NCI-H2227 (cell line): ENCODE measurements around the gene TRMT1.
A peak's percentile ranks its signal among the peaks of the same experiment; 100 is the strongest.

Experiments used
- DNase-seq: peaks from one replicate; lab custom pipeline; 2025; ENCODE audit not compliant: unreplicated experiment; lab: John Stamatoyannopoulos, UW

TRMT1 gene

DNA sequence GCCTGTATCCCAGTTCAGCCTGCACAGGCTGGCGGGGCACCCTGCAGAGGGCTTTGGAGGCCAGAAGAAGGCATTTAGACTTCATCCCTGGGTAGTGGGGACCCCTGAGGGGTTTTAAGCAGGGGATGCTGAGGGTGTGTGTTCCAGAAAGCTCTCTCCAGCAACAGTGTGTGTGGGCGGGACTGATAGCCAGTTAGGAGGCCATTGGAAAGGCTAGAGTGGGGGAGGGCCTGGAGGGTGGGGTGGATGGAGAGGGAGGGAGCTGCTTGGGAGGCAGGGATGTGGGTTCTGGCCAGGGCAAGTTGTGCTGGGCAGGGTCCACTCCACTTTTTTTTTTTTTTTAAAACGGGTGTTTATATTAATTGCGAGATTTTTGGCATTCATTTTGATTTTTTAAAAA lies 42.2 kb downstream of the TRMT1 start:
- no peak for DNase-seq

DNA sequence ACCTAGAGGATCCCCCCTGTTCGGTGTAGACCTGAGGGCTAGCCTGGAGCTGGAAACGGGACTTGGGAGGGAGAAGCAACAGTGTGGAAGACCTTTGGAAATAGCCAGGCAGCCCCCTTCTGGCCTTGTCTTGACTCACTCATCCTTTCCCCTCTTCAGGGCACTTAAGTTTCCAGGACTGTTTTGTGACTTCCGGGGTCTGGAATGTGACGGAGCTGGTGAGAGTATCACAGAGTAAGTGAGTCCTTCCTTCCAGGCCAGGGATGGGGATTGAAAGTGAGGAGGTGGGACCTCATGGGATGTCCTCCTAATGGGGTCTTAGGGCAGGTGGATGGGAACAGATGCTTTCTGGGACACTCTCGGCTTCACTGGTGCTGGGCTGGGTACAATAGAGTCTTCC lies 43.3 kb downstream of the TRMT1 start:
- no peak for DNase-seq

DNA sequence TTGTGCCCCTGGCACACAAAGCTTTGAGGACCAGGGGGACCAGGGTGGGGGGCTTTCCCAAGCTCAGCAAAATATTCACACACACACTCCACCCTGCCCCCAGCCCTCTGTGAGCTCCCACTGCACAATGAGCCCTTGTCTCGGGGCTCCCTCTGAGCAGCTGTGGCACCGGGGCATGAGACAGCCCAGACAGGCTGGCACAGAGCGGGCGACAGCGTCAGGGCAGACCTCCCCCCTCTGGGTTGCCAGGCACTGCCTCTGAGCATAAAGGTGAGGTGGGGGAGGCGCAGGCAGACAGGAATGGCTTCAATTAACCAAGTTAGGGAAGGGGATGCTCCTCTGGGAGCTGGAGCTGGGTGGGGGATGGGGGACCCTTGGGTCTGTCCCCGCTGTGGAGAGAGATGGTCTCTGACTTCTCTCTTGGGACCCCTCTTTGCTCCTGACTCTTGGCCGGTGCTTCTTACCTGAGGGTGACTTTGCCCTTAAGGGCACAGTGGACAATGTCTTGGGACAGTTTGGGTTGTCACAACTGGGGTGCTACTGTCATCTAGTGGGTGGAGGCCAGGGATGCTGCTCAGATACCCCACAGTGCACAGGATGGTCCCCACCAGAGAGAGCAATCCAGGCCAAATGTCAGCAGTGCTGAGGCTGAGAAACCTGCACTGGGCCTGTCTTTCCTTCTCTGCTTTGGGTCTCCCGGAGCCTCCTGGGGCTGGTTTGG lies 44.2 kb downstream of the TRMT1 start:
- DNase-seq, result no peak

DNA sequence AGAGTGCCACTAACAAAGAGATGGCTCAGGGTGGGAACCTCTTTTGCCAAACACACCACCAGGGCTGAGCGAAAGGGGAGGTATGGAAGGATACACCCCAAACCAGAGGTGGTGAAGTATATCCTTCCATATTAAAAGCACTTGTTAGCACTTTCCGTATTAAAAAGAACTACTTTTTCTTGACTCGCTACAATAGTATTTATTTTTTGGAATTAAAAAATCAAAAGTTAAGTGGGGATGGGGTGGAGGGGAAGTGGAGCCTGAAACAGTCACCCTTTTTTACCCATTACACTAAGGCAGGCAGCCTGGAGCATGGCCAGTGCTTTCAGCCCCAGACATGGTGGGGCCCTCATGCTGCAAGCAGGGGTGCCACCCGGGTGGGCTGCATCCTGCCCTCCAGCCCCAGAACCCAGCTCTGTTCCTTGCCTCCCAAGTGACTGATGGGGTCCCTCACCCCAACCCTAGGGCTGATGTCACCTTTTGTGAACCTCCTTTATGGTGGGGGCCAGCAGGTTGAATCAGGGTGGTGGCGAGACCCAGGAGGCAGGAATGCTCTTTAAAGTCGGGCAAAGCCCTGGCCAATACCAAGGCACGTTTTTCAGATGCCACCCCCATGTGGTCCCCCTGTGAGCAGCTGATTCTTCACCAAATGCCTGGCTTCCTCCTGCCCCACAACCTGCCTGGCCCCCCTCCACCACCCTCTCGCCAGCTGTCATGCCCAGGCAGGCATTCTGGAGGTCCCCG lies 44.9 kb downstream of the TRMT1 start:
- DNase-seq, result no peak

DNA sequence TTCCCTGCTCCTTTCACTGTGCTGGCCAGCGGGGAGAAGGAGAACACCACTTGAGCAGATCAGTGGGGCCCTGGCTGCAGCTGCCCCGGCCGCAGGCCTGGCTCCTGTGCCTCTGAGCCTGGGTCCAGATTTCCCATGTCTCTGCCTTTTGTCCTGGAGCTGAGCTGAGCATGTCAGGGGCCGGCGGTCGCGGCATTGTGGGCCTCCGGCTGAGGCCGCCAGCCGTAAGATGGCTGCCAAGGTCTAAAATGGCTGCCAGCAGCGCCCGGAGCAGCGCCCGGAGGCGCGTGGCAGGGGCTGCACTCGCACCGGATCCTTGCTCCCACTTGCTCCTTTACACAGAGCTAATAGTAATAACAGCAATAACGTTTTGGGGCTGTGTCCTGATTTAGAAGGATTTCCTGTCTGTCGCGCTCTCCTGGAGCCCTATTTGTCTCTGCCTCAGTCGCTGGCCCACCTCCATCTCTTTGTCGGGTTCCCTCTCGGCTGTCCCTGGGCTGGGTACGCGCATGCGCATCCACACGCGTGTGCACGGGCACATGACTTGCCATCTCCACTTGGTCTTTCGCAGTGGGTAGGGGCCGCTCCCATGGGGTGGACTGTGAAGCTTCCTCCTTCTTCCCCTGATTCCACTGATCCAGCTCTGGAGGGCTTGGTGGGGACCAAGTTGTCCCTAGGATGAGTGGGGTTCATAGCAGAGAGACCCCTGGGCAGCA lies 46.0 kb downstream of the TRMT1 start:
- DNase-seq, result no peak

DNA sequence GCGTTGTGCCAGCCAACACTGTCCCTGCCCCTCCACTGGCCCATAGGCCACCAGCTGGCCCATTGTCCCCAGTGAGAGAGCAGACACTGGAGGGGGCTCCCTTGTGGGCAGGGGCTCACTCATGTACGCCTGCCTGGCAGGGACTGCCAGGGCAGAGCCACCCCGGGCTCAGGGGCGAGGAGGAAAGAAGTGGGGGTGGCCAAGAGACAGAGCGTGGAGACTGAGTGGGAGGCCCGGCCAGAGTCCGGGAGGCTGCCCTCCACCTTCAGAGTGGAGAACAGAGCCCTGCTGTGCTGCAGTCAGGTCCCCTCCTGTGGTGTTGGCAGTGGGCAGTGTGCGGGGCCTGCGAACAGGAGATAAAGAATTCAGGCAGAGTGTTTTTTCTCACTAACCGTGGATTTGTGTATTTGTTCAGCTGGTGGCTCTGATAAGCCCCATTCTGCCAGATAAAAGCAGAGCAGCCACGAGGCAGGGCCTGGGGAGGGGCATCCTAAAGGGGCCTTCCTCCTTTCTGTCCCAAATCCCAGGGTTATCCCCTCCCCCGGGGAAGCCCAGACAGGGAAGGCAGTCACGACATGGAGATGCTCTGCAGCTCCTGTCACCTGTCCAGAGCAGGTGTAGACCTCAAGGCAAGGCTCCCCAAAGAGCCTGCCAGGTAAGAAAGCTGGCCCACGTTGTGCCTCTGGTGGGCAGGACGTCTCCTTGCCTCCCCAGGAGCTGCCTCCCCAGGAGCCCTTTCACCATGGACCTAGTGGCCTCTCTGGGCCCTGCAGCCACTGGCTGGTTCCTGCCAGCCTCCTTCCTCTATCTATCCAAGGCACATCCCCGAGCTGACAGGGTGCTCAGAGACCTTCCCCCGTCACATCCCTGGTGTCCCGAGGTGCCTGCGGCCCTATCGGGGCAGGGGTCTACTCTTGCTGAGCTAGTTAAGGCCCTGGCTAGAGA lies 46.9 kb downstream of the TRMT1 start:
- no peak for DNase-seq

DNA sequence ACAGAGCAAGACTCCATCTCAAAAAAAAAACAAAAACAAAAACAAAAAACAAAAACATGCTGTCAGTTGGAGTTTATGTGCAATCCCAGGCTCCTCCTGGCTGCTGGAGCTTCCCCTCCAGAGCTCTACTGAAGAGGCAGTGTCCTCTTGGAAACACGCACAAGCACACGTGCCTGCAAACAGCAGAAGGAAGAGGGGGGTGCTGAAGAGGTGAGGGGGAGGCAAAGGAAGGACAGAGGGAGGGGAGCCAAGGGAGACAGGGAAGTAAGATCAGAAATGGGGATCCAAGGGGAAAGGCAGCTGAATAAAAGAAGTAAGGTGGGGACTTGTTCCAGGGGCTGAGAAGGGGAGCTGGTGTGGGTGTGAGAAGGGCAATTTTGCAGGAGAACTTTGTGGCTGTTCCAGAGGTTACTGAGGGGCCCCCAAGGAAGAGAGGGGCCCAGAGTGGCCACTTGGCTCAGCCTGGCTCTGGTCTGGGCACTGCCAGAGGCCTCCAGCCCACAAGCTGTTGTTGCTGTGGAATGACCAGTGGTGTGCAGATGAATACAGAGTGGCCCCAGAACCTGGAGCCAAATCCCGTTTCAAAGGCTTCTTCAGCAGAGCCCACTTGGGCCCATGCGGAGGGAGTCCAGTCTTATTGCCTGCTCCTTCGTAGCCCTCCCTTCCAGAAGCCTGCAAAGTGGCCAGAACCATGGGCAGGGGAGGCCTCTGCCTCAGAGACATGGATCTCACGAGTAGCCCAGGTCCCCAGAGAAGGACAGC lies 48.3 kb downstream of the TRMT1 start:
- no peak for DNase-seq

DNA sequence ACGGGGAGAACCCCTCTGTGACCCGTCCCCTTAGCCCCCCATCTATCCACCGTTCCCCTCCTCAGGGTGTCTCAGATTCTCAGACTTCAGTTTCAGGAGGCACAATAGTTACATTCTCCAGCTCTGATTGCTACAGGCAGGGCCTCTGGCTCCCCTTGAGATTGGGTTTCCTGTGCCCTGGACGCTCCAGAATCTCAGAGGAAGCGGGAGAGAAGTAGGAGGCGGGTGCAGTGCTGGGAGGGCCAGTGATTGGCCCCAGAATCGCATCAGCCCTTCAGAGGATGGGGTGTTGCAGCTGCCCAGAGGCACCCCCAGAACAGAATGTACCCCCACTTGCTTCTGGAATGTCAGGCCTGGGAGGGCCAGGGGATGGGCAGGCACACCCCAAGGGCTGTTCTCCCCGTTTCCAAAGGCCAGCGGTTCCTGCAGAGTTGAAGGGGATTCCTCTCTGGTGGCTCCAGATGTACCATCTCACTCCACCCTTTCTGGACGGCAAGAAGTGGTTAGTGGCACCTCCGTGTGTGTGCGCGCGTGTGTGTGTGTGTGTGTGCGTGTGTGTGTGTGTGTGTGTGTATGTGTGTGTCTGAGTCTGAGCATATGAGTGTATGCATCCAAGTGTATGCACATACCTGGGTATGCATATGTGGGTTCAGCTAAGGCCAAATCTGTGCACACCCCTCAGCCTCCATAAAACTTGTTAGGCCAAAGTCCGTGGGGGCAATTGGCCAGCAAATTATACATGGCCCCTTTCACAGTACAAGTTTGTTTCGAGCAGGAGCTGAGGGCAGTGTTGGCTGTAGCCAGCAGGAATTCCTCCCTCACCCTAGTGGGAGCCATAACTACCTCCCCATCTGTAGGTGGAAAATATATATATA lies 49.4 kb downstream of the TRMT1 start:
- no peak for DNase-seq

DNA sequence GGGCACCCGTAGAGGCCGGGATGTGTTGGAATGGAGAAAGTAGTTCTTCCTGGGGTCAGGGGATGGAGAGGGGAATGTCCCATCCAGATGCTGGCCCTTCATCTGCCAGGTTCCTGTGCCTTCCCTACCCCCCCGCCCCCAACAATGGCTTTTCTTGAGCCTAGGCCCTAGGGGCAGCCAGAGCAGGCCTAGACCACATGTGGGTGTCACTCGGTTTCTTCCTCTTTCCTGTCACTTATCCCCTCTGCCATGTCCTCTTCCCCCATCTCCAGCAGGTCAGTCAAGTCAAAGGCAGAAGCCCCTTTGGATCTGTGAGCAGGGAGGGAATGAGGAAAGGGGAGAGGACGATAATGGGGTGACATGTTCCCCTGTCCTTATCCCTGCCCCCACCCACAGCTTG lies 50.3 kb downstream of the TRMT1 start:
- DNase-seq, result no peak

DNA sequence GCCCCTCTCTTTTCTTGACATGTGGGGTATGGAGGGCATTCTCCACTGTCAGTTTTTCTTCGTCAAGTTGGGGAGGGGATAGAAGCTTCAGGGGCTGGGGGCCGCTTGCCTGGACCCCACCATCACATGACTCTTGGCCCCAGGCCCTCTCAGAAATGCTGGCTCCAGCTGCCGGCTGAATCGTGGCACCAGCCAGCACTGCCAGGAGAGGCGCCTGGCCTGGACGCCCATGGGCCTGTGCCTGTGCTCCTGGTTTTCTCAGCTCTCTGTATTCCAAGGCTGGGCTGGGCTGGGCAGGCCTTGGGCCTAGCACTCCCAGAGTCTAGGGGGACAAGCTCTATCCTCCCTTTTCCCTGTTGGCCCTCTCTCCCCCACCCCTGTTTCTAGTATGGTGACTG lies 52.4 kb downstream of the TRMT1 start:
- no peak for DNase-seq

DNA sequence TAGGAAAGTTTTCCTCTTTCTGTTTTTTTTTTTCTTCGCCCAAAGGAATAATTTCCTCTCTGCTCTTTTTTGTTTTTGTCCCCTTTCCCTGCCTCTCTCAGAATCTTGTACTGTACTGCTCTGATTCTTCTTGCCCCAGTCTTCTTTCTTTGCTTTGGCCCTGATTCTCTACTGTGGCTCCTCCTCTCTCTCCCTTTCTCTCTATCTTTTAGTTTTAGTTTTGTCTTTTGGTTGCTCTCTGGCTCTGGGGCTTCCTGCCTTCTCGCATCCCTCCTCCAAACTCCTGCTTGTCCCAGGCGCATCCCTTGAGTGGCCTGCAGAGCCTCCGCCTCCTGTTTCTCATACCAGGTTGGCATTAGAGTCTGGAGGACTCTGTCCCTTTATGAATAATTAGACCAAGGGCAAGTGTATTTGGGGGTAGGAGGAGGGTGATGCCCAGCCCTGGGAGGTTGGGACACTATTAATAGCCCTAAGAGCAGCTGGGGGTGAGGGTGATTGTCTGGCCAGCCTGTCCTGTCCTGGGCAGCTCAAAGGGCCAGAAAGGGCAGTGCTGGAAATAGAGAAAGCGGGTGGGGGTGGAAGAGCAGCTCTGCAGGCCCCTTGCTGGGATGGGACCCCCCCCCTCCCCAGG lies 53.0 kb downstream of the TRMT1 start:
- no peak for DNase-seq

DNA sequence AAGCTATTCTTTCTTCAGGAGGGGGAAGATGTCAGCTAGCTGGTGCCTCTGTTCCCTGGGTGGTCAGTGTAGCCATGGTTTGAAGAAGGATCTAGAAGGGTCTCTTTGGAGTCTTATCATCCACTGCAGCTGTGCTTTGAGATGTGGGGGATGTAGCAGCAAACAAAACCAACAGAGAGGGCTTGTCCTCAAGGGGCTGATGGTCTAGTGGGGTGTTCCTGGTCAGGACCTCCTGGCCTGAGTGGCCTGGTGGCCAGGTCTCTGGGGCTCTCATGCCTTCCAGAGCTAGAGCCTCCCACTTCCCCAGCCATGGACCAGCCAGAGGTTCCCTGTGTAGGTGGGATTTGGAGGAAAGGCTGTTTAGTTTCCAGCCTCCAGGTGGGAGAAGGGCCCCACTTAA lies 54.2 kb downstream of the TRMT1 start:
- DNase-seq, result no peak

DNA sequence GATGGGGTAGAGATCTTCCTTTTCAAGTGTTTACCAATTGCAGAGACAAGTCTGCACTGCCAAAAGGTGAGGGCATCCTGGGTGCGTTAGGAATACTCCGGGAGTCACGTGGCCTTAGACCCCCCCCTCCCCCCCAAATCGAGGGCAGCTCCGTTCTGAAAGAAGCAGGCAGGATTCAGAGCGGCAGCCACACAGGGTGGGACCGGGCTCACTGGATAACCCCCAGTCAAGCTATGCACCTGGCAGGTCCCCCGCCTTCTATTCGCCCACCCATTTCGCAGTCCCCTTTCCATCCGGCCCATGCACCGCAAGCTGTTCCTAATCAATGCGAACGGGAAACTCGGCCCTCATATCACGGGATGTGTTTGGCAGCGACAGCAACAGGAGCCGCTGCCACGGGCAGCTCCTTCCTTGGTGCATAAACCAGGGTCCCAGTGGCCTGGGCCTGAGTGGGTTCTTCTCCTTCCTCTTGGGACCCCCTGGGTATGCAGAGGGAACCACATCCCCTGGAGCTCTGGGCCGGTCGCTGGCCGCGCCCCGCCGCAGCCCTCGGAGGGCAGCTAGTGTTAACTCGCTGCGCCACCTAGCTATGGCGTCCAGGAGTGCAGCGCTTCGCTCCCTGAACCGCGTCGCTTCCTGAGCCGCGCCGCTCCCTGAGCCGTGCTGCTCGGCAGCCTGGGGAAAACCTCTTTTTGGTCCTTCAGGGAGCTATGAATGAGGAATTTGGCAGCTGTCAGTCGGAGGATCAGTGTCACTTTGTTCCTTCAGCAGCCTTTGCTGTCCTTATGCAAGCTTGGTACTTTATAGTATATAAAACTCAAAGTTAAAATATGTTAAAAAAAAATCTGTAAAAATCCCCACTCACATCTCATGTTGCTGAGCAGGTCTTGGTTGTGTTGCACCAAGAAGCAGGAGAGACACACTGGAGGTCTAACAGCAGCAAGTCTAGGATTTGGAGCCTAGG lies 55.3 kb downstream of the TRMT1 start:
- DNase-seq, result peak; percentile 84

DNA sequence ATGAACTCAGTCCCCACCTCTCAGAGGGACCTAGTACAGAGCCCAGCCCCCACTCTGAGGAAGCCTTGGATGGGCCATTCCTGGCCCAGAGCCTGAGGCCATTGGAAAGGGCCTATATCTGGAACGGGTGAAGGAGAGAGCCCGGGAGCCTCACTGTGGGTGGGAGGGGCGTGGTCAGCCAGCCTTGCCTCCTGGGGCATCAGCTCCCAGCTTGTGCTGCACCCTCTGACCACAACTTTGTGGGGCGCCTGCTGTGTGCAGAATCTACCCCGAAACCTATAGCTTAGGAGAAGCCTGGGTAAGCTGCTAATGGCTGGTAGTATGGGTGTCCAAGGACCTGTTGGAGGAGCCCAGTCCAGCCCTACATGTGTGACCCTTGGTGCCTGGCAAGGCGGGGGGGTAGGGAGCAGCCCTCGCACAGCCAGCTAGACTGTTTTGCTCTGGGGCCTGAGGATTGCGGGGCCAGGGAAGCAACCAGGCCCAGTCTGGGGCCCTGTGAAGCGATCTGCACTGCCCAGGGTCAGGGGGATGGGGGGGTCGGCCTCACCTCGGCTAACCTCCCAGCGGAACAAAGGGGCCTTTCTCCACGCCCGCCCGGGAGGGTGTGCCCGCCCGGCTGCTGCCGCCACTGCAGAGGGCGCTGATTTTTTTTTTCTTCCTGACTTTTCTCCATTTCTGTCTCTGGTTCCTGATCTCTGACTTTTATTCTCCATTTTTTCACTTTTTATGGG lies 56.1 kb downstream of the TRMT1 start:
- no peak for DNase-seq

DNA sequence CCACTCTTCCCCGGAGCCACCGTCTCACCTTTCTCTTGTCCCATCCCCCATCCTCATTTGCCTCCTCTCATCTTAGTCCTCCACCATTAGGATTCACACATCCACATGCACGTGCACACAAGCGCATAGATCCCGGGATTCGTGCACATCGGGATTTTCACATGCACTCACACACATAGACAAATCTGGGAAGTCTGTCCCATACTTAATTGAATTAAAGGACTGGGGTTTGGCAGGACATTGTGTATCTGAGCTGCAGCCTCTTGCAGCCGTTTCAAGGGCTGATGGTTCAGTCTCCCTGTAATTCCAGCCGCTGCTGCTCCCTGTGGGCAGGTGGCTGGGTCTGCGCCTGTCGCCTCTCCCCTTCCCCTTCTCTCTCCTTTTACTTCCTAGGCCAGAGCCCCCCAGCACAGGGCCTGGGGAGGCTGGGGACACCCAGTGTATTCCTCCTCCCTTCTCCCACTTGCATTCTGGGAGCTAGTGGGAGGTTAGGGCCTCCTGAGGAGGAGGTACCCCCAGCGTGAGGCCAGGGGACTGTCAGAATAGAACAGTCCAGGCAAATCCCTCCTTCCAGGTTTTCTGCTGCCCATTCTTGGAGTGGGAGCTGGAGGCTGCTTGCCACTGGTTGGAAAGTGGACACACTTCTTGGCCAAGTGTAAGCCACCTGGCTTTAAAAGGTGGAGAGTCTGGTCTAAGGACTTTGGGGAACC lies 57.4 kb downstream of the TRMT1 start:
- no peak for DNase-seq

DNA sequence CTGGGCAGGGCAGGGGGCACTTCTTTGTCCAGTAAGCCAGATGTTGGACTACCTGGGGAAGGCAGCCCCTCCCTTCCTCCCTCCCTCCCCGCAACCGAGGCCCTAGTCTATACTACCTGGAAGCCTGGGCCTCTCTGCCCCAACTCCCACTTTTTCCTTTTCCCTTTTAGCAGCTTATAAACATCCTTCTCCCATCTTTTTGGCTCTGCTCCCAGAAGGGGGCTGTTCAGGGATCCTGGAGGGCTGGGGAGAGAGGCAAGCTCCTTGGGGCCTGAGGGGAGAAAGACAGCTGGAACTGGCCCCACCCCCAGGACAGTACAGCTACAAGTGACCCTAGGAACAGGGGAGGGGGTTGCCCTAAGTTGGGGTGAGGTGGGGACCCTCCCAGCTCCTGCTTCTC lies 58.8 kb downstream of the TRMT1 start:
- DNase-seq, result no peak
